ENCODE measurements around the gene GMNN. TPM values are rescaled to one million over a fixed set of nuclear protein-coding genes. Genes with fewer than 3 reads are reported as not detected.
"Not testable (repeated sequence)": the region's sequence is repeated elsewhere in the genome, so short reads cannot be mapped to it uniquely, and the experiment has no call there.

Gene GMNN
- total and polyA plus RNA-seq, 11 donors, result 4.5 to 19.2 (median 6.8) TPM

DNA sequence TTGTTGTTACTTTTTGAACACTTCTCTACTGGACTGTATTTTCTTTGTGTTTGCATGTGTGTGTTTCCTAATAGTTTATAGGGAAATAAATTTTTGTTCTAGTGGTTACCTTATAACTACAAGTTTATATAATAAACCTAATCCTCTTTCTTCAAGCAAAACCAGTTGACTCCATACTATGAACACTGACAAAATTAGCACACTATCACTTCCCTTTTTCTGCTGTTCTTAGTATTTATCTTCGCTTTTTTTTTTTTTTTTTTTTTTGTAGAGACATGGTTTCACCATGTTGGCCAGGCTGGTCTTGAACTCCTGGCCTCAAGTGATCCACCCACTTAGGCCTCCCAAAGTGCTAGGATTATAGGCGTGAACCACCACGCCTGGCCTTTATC lies 30.8 kb upstream of the GMNN start:
- ATAC-seq, result peak in 1 of 4 donors; percentile 20
- H3K4me1 ChIP-seq, result peaks cover 0 to 59% (median 0%) of the 10 kb centered on the region in 12 donors
- intact Hi-C loops (cut with DNase I), result no loop called here
- no peak overlapping the region for H3K4me3 ChIP-seq
- H3K27ac ChIP-seq, result peak overlapping the region in 4 of 12 donors; percentile 16 to 85 (median 48)
- no peaks in the 10 kb centered on the region for H3K27me3 ChIP-seq
- TF ChIP-seq POLR2A (IDR thresholded peaks at IDR 0.05) (no peak), CTCF (IDR thresholded peaks at IDR 0.05) (no peak)
- WGBS, 4 donors, result 77 to 82% (median 79%) methylated on average over 3 of the region's 3 CpGs
- H3K9me3 ChIP-seq, result no peaks in the 10 kb centered on the region
- no peak for DNase-seq
- no peaks in the 10 kb centered on the region for H3K36me3 ChIP-seq

DNA sequence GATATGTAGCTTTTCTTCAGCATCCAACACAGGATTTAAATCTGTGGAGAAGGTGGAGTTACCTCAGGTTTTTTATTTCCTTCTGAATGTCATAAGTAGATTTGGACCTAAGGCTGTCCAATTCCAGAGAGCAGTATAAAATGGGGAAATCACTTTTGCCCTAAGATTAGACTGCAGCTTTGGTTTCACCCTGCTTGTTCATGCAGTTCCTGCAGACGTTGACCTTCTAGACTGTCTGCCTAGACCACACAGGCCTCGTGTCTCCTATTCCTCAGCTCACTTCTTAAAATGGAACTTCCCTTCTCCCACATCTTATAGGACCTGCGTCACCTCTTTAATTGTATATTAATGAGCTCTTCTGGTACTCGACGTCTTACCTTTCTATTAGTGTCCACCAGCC lies 29.8 kb upstream of the GMNN start:
- ATAC-seq, result peak in 3 of 4 donors; percentile 46 to 71 (median 63)
- Histone ChIP-seq H3K27ac (peak overlapping the region in 4 of 12 donors; percentile 13 to 85 (median 26)), H3K27me3 (no peaks in the 10 kb centered on the region), H3K9me3 (no peaks in the 10 kb centered on the region), H3K4me1 (peaks cover 0 to 67% (median 0%) of the 10 kb centered on the region in 12 donors), H3K36me3 (no peaks in the 10 kb centered on the region), H3K4me3 (no peak overlapping the region)
- DNase-seq, result peak in 1 of 5 donors; percentile 15
- 77 to 81% (median 79%) methylated on average over 5 of the region's 5 CpGs for WGBS, 4 donors
- intact Hi-C loops (cut with DNase I), result no loop called here
- no peak for TF ChIP-seq POLR2A (IDR thresholded peaks at IDR 0.05)
- TF ChIP-seq CTCF (IDR thresholded peaks at IDR 0.05), result no peak

GRCh38 chr6:24749297-24749696 lies 25.4 kb upstream of the GMNN start:
- H3K4me3 ChIP-seq, result no peak overlapping the region
- intact Hi-C loops (cut with DNase I), result no loop called here
- DNase-seq (no peak), ATAC-seq (no peak)
- peak overlapping the region in 2 of 12 donors; percentile 29 to 89 for H3K27ac ChIP-seq
- no peaks in the 10 kb centered on the region for H3K36me3 ChIP-seq
- peaks cover 0 to 44% (median 0%) of the 10 kb centered on the region in 12 donors for H3K4me1 ChIP-seq
- H3K27me3 ChIP-seq, result no peaks in the 10 kb centered on the region
- no peaks in the 10 kb centered on the region for H3K9me3 ChIP-seq
- TF ChIP-seq CTCF (IDR thresholded peaks at IDR 0.05) (no peak), POLR2A (IDR thresholded peaks at IDR 0.05) (no peak)
- 79 to 85% (median 79%) methylated on average over 3 of the region's 3 CpGs for WGBS, 4 donors

- H3K4me1 ChIP-seq, result peaks cover 0 to 31% (median 0%) of the 10 kb centered on the region in 12 donors
- intact Hi-C loops (cut with DNase I); DNase-seq; H3K27me3 ChIP-seq; H3K27ac ChIP-seq; H3K4me3 ChIP-seq; H3K9me3 ChIP-seq; H3K36me3 ChIP-seq; ATAC-seq: not testable (repeated sequence)
- WGBS, 4 donors, result 70 to 89% (median 81%) methylated on average over 3 of the region's 3 CpGs
Observed at GRCh38 chr6:24750878-24751277, 23.9 kb upstream of the GMNN start.

- ATAC-seq (no peak), DNase-seq (no peak)
- H3K4me1 ChIP-seq, result peaks cover 0 to 32% (median 0%) of the 10 kb centered on the region in 12 donors
- H3K4me3 ChIP-seq, result no peak overlapping the region
- WGBS, 4 donors, result 59 to 69% (median 65%) methylated on average over 2 of the region's 2 CpGs
- intact Hi-C loops (cut with DNase I), result no loop called here
- no peaks in the 10 kb centered on the region for H3K9me3 ChIP-seq
- H3K36me3 ChIP-seq, result no peaks in the 10 kb centered on the region
- H3K27ac ChIP-seq, result no peak overlapping the region
- TF ChIP-seq CTCF (IDR thresholded peaks at IDR 0.05), result no peak
- TF ChIP-seq POLR2A (IDR thresholded peaks at IDR 0.05), result no peak
- H3K27me3 ChIP-seq, result no peaks in the 10 kb centered on the region
Observed at GRCh38 chr6:24752503-24752902, 22.2 kb upstream of the GMNN start.
